Upper lobe of right lung (tissue), 1 donor: Measurements from ENCODE around the gene EDA. TPM values are rescaled to one million over a fixed set of nuclear protein-coding genes. Genes with fewer than 3 reads are reported as not detected.

ENCODE experiments used
- ATAC-seq: fragments of 200-7000 bp; cut with Tn5 transposase; one replicate; pipeline ENCODE4 v1.9.1; 2020; ENCODE audit warnings: mild to moderate bottlenecking, moderate library complexity
- DNase-seq: peaks from one replicate; pipeline ENCODE4 v3.0.0-alpha.2; 2020
- H3K27ac ChIP-seq: fragments of 200-600 bp; one replicate; pipeline ENCODE4 v1.8.0; 2022
- H3K27me3 ChIP-seq: fragments of 200-600 bp; one replicate; pipeline ENCODE4 v1.8.0; 2022; ENCODE audit warnings: mild to moderate bottlenecking
- H3K36me3 ChIP-seq: fragments of 200-600 bp; one replicate; pipeline ENCODE4 v1.8.0; 2022
- H3K4me1 ChIP-seq: fragments of 200-600 bp; one replicate; pipeline ENCODE4 v1.8.0; 2022
- H3K4me3 ChIP-seq: fragments of 200-600 bp; one replicate; pipeline ENCODE4 v1.8.0; 2022; ENCODE audit warnings: mild to moderate bottlenecking
- H3K9me3 ChIP-seq: fragments of 200-600 bp; one replicate; pipeline ENCODE4 v1.8.0; 2022
- CTCF ChIP-seq: fragments of 200-600 bp; IDR thresholded peaks from one replicate; pipeline ENCODE4 v1.8.0; 2022; ENCODE audit warnings: antibody characterized with exemption
- intact Hi-C: fragments of 100-400 bp; cut with DNase I; formaldehyde crosslinking; loops from one replicate; pipeline ENCODE4 v1.11.0; 2022
- long read RNA-seq: library from polyadenylated mRNA; unstranded; transcript quantifications from one replicate; pipeline ENCODE4 v2.0.0, GENCODE V29; 2021
- total RNA-seq: library from RNA; stranded (reverse); fragmentation: NEBNext Ultra II Directional; extraction: Animal tissue kit (Norgen Biotek cat#: 25700); gene quantifications from one replicate; pipeline ENCODE4 v1.2.1, GENCODE V29; 2021
- donor health status: DM: no; HTN: yes; CAD: no; lungs with severe emphysema.

The EDA gene
- 5.5 TPM for total RNA-seq
- long read RNA-seq: 0 reads

GRCh38 chrX:69615779-69616456 is at the start of gene EDA:
EDA (plus strand) TSS chrX:69616113.
- Histone ChIP-seq H3K4me1 (no peaks in the 10 kb centered on the region), H3K27ac (no peak within 1 kb of the TSS), H3K4me3 (peak within 1 kb of the TSS; percentile 58), H3K9me3 (no peaks in the 10 kb centered on the region), H3K27me3 (no peaks in the 10 kb centered on the region), H3K36me3 (no peaks in the 10 kb centered on the region)
- no peak for TF ChIP-seq CTCF
- peak; percentile 99 for ATAC-seq
- intact Hi-C loops: no loop called here
- peak; percentile 91 for DNase-seq

DNA sequence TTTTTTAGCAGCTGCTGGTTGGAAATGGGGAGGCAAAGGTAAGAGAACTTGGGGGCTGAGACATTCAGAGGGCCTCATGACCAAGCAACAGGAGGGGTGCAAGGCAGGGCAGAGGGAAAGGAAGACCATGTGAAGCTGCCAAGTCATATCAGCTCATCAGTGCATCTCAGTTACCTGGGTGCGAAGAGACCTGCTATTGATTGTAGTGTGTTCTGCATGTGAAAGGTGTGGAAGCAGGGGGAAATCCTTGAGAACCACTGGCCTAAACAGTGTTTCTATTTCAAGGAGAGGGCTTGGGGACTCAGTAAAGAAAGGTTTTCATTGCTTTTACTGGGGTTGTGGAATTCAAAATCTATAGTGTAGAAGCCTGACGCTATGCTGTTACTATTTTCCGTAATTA is 47.1 kb upstream of the EDA start:
- no peaks in the 10 kb centered on the region for H3K27me3 ChIP-seq
- TF ChIP-seq CTCF: no peak
- no peaks in the 10 kb centered on the region for H3K36me3 ChIP-seq
- no peak overlapping the region for H3K27ac ChIP-seq
- H3K4me1 ChIP-seq: no peaks in the 10 kb centered on the region
- ATAC-seq (no peak), DNase-seq (no peak)
- H3K4me3 ChIP-seq: no peak overlapping the region
- H3K9me3 ChIP-seq: no peaks in the 10 kb centered on the region
- intact Hi-C loops: no loop called here

GRCh38 chrX:69597399-69597798 is 18.5 kb upstream of the EDA start:
- Histone ChIP-seq H3K4me1 (no peaks in the 10 kb centered on the region), H3K9me3 (no peaks in the 10 kb centered on the region), H3K27me3 (no peaks in the 10 kb centered on the region), H3K27ac (no peak overlapping the region), H3K36me3 (no peaks in the 10 kb centered on the region), H3K4me3 (no peak overlapping the region)
- TF ChIP-seq CTCF: no peak
- ATAC-seq: no peak
- intact Hi-C loops: no loop called here
- DNase-seq: no peak

- Histone ChIP-seq H3K9me3 (no peaks in the 10 kb centered on the region), H3K27ac (no peak overlapping the region), H3K27me3 (no peaks in the 10 kb centered on the region), H3K4me3 (no peak overlapping the region), H3K36me3 (no peaks in the 10 kb centered on the region), H3K4me1 (no peaks in the 10 kb centered on the region)
- ATAC-seq (no peak), DNase-seq (no peak)
- no peak for TF ChIP-seq CTCF
- intact Hi-C loops: no loop called here
Observed at GRCh38 chrX:69600182-69600581, 15.7 kb upstream of the EDA start.

DNA sequence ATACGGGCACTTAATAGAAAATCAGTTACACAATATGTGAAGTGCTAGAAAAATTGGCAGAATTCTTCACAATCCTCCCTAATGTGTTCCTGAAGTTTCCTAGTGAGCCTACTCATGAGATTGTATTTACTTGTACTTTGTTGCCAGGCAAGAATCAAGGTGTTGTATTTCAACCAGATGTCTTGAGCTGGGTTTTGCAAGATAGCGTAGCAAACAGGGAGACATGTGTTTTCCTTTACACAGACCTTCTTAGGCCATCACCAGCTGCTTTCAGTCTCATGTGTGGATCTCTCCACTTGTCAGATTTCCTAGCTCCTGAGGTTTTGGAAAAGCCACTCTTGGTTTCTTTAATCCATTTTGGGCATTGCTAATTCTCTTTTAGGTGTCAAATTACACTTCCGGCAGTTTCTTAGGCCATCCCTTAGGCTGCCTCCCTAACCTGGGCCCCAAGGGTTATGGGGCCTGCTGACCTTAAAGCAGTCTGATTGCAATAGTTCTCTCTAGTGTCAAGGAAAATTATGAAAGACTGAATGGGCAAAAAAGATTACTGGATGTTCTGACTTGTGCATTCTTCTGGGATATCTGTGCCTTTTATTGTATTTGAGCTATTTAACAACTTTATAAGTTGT is 12.2 kb upstream of the EDA start:
- intact Hi-C loops: no loop called here
- Histone ChIP-seq H3K27ac (no peak overlapping the region), H3K4me1 (no peaks in the 10 kb centered on the region), H3K9me3 (no peaks in the 10 kb centered on the region), H3K27me3 (no peaks in the 10 kb centered on the region), H3K36me3 (no peaks in the 10 kb centered on the region), H3K4me3 (no peak overlapping the region)
- TF ChIP-seq CTCF: no peak
- ATAC-seq (no peak), DNase-seq (no peak)
